ENCODE measurements around the gene ALK.

Gene ALK

GRCh38 chr2:29640360-29640759 lies 281.0 kb downstream of the ALK start:
- no peak for FAIRE-seq

- FAIRE-seq, result no peak
Observed at GRCh38 chr2:29638641-29639040, 282.7 kb downstream of the ALK start.

- FAIRE-seq, result no peak
Observed at GRCh38 chr2:29634916-29635315, 286.5 kb downstream of the ALK start.

GRCh38 chr2:29632018-29632417 lies 289.4 kb downstream of the ALK start:
- FAIRE-seq, result no peak

GRCh38 chr2:29629495-29629894 lies 291.9 kb downstream of the ALK start:
- FAIRE-seq, result no peak

GRCh38 chr2:29628862-29629261 lies 292.5 kb downstream of the ALK start:
- FAIRE-seq, result no peak

- no peak for FAIRE-seq
Observed at GRCh38 chr2:29628108-29628745, 293.2 kb downstream of the ALK start.

GRCh38 chr2:29627279-29627711 lies 294.1 kb downstream of the ALK start:
- no peak for FAIRE-seq

GRCh38 chr2:29620890-29621289 lies 300.5 kb downstream of the ALK start:
- FAIRE-seq, result no peak

- no peak for FAIRE-seq
Observed at GRCh38 chr2:29619689-29620088, 301.7 kb downstream of the ALK start.

- no peak for FAIRE-seq
Observed at GRCh38 chr2:29618024-29618423, 303.4 kb downstream of the ALK start.

GRCh38 chr2:29617351-29617750 lies 304.0 kb downstream of the ALK start:
- FAIRE-seq, result no peak

- FAIRE-seq, result no peak
Observed at GRCh38 chr2:29616569-29616968, 304.8 kb downstream of the ALK start.

- FAIRE-seq, result no peak
Observed at GRCh38 chr2:29615841-29616240, 305.5 kb downstream of the ALK start.

- FAIRE-seq, result no peak
Observed at GRCh38 chr2:29615183-29615582, 306.2 kb downstream of the ALK start.

- no peak for FAIRE-seq
Observed at GRCh38 chr2:29614295-29614830, 307.0 kb downstream of the ALK start.

GRCh38 chr2:29613792-29614266 lies 307.6 kb downstream of the ALK start:
- FAIRE-seq, result no peak

GRCh38 chr2:29613067-29613466 lies 308.3 kb downstream of the ALK start:
- no peak for FAIRE-seq

- no peak for FAIRE-seq
Observed at GRCh38 chr2:29612568-29612967, 308.8 kb downstream of the ALK start.

GRCh38 chr2:29611850-29612249 lies 309.5 kb downstream of the ALK start:
- no peak for FAIRE-seq

- FAIRE-seq, result no peak
Observed at GRCh38 chr2:29611261-29611660, 310.1 kb downstream of the ALK start.

GRCh38 chr2:29610569-29610968 lies 310.8 kb downstream of the ALK start:
- no peak for FAIRE-seq

- no peak for FAIRE-seq
Observed at GRCh38 chr2:29607038-29607420, 314.4 kb downstream of the ALK start.

- no peak for FAIRE-seq
Observed at GRCh38 chr2:29606104-29607037, 315.0 kb downstream of the ALK start.

Data from TTC549 (cell line).